SK-N-SH treated with all-trans-retinoic acid at 6 μM for 48 hours (cell line): ENCODE data around the gene QRFP.

ENCODE experiments used
- ATAC-seq: fragments of 200-7000 bp; cut with Tn5 transposase; 3 replicates; pipeline ENCODE4 v1.9.1; 2020; ENCODE audit warnings: mild to moderate bottlenecking, moderate library complexity
- ARNTL ChIP-seq: fragments of 450-650 bp; formaldehyde crosslinking; IDR thresholded peaks from 2 replicates; pipeline ENCODE4 v1.5.0; 2020; ENCODE audit warnings: low read depth, mild to moderate bottlenecking, moderate library complexity, borderline replicate concordance
- BACH2 ChIP-seq: fragments of 250-450 bp; sonication (Bioruptor Pico); IDR thresholded peaks from 2 replicates; pipeline ENCODE4 v1.9.0; 2021; ENCODE audit warnings: mild to moderate bottlenecking, borderline replicate concordance
- CSDC2 ChIP-seq: fragments of 250-450 bp; sonication (Bioruptor Pico); IDR thresholded peaks from 2 replicates; pipeline ENCODE4 v1.5.0; 2020; ENCODE audit warnings: mild to moderate bottlenecking, moderate library complexity
- CSRNP3 ChIP-seq: fragments of 250-450 bp; sonication (Bioruptor Pico); IDR thresholded peaks from 2 replicates; pipeline ENCODE4 v1.5.1; 2021; ENCODE audit warnings: mild to moderate bottlenecking, moderate library complexity
- ESRRG ChIP-seq: fragments of 250-450 bp; sonication (Bioruptor Pico); IDR thresholded peaks from 2 replicates; pipeline ENCODE4 v1.6.1; 2021; ENCODE audit warnings: mild to moderate bottlenecking
- ISL1 ChIP-seq: fragments of 250-450 bp; sonication (Bioruptor Pico); IDR thresholded peaks from 2 replicates; pipeline ENCODE4 v2.1.2; 2022; ENCODE audit warnings: mild to moderate bottlenecking, moderate library complexity
- OSR1 ChIP-seq: fragments of 250-450 bp; sonication (Bioruptor Pico); IDR thresholded peaks from 2 replicates; pipeline ENCODE4 v1.8.0; 2022; ENCODE audit warnings: moderate library complexity, mild to moderate bottlenecking, inconsistent platforms
- PPARA ChIP-seq: fragments of 250-450 bp; sonication (Bioruptor Pico); IDR thresholded peaks from 2 replicates; pipeline ENCODE4 v1.5.0; 2020; ENCODE audit warnings: mild to moderate bottlenecking, borderline replicate concordance
- RARB ChIP-seq: fragments of 250-450 bp; sonication (Bioruptor Pico); IDR thresholded peaks from 2 replicates; pipeline ENCODE4 v1.8.0; 2021; ENCODE audit warnings: mild to moderate bottlenecking, moderate library complexity
- SNAI2 ChIP-seq: fragments of 250-450 bp; sonication (Bioruptor Pico); IDR thresholded peaks from 2 replicates; pipeline ENCODE4 v1.5.0; 2020; ENCODE audit warnings: mild to moderate bottlenecking, moderate library complexity
- TCF4 ChIP-seq: fragments of 250-450 bp; sonication (Bioruptor Pico); IDR thresholded peaks from 2 replicates; pipeline ENCODE4 v1.8.0; 2021; ENCODE audit warnings: mild to moderate bottlenecking, moderate library complexity, borderline replicate concordance
- TOX ChIP-seq: fragments of 250-450 bp; sonication (Bioruptor Pico); IDR thresholded peaks from 2 replicates; pipeline ENCODE4 v1.8.0; 2021; ENCODE audit warnings: mild to moderate bottlenecking, moderate library complexity, borderline replicate concordance
- TSHZ2 ChIP-seq: fragments of 250-450 bp; sonication (Bioruptor Pico); IDR thresholded peaks from 2 replicates; pipeline ENCODE4 v1.5.0; 2020; ENCODE audit warnings: mild to moderate bottlenecking, moderate library complexity
- ZFP3 ChIP-seq: fragments of 250-450 bp; sonication (Bioruptor Pico); IDR thresholded peaks from 2 replicates; pipeline ENCODE4 v1.5.0; 2020; ENCODE audit warnings: mild to moderate bottlenecking, moderate library complexity
- ZFP30 ChIP-seq: fragments of 450-650 bp; formaldehyde crosslinking; IDR thresholded peaks from 2 replicates; pipeline ENCODE4 v1.5.0; 2022; ENCODE audit warnings: mild to moderate bottlenecking, moderate library complexity
- ZNF565 ChIP-seq: fragments of 450-650 bp; formaldehyde crosslinking; conservative IDR thresholded peaks from 2 replicates; pipeline ENCODE4 v1.5.0; 2020; ENCODE audit warnings: low read depth, mild to moderate bottlenecking, moderate library complexity
- ZNF70 ChIP-seq: fragments of 450-650 bp; formaldehyde crosslinking; IDR thresholded peaks from 2 replicates; pipeline ENCODE4 v1.5.0; 2020; ENCODE audit warnings: mild to moderate bottlenecking, moderate library complexity
- ZNF8 ChIP-seq: fragments of 450-650 bp; formaldehyde crosslinking; IDR thresholded peaks from 2 replicates; pipeline ENCODE4 v1.5.0; 2020; ENCODE audit warnings: mild to moderate bottlenecking, moderate library complexity
- TF ChIP-seq, protein P1 (sequence below): fragments of 250-450 bp; sonication (Bioruptor Pico); IDR thresholded peaks from 2 replicates; pipeline ENCODE4 v1.8.0; 2021; ENCODE audit warnings: low read depth, mild to moderate bottlenecking, moderate library complexity, borderline replicate concordance
- TF ChIP-seq, protein P2 (sequence below): fragments of 250-450 bp; sonication (Bioruptor Pico); IDR thresholded peaks from 2 replicates; pipeline ENCODE4 v1.5.1; 2020; ENCODE audit warnings: low read depth, mild to moderate bottlenecking, moderate library complexity

QRFP gene

DNA sequence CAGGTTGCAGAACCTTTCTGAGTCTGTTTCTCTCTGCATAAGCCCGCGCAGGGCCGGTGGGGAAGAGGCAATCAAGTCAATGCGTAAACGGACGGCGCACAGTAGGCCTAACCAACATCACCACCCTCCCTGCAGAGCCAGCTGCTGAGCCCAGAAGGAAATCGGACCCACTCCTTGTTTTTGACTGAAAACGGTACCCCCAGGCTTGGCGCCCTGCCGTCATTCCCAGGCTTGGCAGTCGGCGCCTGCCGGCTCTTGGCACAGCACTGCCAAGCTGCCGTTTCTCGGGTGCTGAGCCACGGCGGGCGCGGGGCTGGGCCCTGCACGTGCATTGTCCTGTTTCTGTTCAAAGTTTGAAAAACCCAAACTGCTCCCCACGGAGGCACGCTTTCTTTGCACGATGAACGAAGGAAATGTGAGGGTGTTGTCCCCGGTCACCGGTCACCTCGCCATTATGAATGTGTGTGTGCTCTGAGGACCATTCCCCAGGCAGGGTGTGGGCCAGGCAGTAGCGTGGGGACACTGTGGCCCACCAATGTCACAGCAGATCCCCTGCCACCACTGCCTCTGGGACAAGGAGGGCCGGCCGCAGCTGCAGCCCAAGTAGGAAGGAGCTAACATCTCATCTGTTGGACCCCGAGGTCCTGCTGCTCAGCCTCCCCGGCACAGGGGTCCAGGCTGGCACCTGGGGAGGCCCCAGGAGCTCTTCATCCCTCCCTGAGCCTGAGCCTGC is 22.4 kb upstream of the QRFP start:
- ATAC-seq: no peak
- TF ChIP-seq ZFP30 (CRISPR knock-in tag) (no peak), SNAI2 (no peak), BACH2 (CRISPR knock-in tag) (no peak), PPARA (no peak), ZNF70 (CRISPR knock-in tag) (no peak), RARB (CRISPR knock-in tag) (no peak), ESRRG (CRISPR knock-in tag) (no peak), ZNF8 (CRISPR knock-in tag) (no peak), ZNF565 (CRISPR knock-in tag) (no peak)

GRCh38 chr9:130918101-130918825 is 21.7 kb upstream of the QRFP start:
- TF ChIP-seq TSHZ2 (CRISPR knock-in tag) (no peak), OSR1 (CRISPR knock-in tag) (no peak), ZNF8 (CRISPR knock-in tag) (no peak), CSRNP3 (no peak), BACH2 (CRISPR knock-in tag) (no peak), TCF4 (CRISPR knock-in tag) (no peak), ZFP3 (CRISPR knock-in tag) (no peak), ESRRG (CRISPR knock-in tag) (no peak), ISL1 (CRISPR knock-in tag) (no peak), ARNTL (CRISPR knock-in tag) (no peak), SNAI2 (no peak), ZNF565 (CRISPR knock-in tag) (no peak), ZNF70 (CRISPR knock-in tag) (no peak), PPARA (no peak), TOX (no peak), ZFP30 (CRISPR knock-in tag) (no peak)
- TF ChIP-seq, protein P1, sequence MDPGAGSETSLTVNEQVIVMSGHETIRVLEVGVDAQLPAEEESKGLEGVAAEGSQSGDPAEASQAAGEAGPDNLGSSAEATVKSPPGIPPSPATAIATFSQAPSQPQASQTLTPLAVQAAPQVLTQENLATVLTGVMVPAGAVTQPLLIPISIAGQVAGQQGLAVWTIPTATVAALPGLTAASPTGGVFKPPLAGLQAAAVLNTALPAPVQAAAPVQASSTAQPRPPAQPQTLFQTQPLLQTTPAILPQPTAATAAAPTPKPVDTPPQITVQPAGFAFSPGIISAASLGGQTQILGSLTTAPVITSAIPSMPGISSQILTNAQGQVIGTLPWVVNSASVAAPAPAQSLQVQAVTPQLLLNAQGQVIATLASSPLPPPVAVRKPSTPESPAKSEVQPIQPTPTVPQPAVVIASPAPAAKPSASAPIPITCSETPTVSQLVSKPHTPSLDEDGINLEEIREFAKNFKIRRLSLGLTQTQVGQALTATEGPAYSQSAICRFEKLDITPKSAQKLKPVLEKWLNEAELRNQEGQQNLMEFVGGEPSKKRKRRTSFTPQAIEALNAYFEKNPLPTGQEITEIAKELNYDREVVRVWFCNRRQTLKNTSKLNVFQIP (CRISPR knock-in tag): no peak
- TF ChIP-seq, protein P2, sequence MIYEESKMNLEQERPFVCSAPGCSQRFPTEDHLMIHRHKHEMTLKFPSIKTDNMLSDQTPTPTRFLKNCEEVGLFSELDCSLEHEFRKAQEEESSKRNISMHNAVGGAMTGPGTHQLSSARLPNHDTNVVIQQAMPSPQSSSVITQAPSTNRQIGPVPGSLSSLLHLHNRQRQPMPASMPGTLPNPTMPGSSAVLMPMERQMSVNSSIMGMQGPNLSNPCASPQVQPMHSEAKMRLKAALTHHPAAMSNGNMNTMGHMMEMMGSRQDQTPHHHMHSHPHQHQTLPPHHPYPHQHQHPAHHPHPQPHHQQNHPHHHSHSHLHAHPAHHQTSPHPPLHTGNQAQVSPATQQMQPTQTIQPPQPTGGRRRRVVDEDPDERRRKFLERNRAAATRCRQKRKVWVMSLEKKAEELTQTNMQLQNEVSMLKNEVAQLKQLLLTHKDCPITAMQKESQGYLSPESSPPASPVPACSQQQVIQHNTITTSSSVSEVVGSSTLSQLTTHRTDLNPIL (CRISPR knock-in tag): no peak
- no peak; the same call in 2 of the 3 replicates for ATAC-seq

DNA sequence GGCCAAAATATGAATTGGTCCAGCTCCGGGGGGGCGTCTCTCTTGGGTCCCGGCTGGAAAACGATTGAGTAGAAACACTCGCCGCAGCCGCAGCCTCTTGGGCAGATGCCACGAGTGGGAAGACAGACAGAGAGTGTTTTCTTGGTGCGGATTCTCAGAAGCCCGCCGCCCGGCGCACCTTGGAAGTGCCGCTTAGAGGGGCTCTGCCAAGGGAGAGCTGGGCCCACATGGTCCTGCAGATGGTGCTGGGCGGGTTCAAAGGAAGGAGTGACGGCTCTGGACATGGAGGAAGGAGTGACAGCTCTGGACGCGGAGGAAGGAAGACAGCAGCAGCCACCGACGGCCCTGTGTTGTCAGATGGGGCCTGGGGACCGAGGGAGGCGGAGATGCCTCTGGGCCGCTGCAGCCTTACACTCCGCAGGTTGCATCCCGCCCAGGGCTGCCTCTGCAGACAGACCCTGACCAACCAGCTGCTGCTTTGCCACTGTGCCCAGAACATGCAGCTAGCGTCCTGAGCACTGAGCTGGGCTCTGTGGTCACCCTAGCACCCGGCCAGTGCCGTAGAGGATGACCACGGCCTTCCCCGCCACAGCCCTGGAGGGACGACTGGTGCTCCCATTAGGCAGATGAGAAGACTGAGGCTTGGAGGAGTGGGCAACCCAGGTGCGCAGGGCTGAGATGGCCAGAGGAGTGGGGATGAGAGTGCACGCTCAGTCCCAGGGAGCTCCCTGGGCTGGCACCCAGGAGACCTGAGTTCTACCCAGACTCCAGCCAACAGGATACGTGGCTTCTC is 20.8 kb upstream of the QRFP start:
- ATAC-seq: no peak
- TF ChIP-seq ZFP3 (CRISPR knock-in tag) (no peak), RARB (CRISPR knock-in tag) (no peak), ESRRG (CRISPR knock-in tag) (no peak), CSDC2 (CRISPR knock-in tag) (no peak)
- TF ChIP-seq, all 23 proteins: peak for 0
